Measurements from ENCODE around the gene COL15A1.

DNA sequence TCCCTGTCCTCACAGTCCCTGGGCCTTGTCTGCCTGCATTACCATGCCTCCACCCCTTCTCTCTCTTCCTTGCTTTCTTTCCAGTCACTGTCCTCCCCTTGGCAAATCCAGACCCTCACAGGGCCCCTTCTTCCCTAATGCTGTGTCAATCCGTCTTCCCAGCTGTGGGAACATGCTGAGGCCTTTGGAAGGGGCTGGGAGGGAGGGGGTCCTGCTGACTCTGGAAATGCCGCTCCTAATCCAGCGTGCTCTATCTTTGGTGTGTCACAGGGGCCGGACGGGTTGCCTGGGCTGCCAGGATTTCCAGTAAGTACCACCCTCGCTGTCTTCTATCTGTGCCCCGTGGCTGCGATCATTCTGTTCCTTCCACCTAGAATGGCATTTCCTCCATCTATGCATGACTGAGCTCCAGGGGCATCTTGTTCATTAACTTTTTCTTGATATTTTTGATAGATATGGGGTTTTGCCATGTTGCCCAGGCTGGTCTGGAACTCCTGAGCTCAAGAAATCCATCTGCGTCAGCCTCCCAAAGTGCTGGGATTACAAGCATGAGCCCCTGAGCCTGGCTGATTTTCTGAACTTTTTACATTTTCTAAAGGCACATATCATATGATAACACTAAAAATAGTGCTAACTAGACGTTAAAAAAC lies 96.7 kb downstream of the COL15A1 start:
- TF ChIP-seq, protein P1, sequence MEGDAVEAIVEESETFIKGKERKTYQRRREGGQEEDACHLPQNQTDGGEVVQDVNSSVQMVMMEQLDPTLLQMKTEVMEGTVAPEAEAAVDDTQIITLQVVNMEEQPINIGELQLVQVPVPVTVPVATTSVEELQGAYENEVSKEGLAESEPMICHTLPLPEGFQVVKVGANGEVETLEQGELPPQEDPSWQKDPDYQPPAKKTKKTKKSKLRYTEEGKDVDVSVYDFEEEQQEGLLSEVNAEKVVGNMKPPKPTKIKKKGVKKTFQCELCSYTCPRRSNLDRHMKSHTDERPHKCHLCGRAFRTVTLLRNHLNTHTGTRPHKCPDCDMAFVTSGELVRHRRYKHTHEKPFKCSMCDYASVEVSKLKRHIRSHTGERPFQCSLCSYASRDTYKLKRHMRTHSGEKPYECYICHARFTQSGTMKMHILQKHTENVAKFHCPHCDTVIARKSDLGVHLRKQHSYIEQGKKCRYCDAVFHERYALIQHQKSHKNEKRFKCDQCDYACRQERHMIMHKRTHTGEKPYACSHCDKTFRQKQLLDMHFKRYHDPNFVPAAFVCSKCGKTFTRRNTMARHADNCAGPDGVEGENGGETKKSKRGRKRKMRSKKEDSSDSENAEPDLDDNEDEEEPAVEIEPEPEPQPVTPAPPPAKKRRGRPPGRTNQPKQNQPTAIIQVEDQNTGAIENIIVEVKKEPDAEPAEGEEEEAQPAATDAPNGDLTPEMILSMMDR (IDR thresholded peaks at IDR 0.05): no peak
- no peak for TF ChIP-seq EP300 (IDR thresholded peaks at IDR 0.05)

Data from esophagus muscularis mucosa (tissue), 3 donors.